Fibroblast of lung (primary cell): Measurements from ENCODE around the gene IFI27. TPM values are rescaled to one million over a fixed set of nuclear protein-coding genes. Genes with fewer than 3 reads are reported as not detected.

Source experiments
- DNase-seq, 2 donors: peaks; one replicate each; pipeline versions ENCODE4 v3.0.0 to v3.0.0-alpha.2; 2010; ENCODE audit warnings: low read depth in 2 of 2
- H2AFZ ChIP-seq: 2 replicates; pipeline ENCODE4 v1.5.1; 2012; ENCODE audit warnings: low read length, control low read depth, inconsistent platforms
- H3K27ac ChIP-seq: 2 replicates; pipeline ENCODE4 v1.5.1; 2011; ENCODE audit warnings: low read length, control low read depth; ENCODE audit not compliant: insufficient read depth
- H3K27me3 ChIP-seq: 2 replicates; pipeline ENCODE4 v1.5.1; 2011; ENCODE audit warnings: mild to moderate bottlenecking, low read length; ENCODE audit not compliant: control insufficient read depth, insufficient read depth
- H3K36me3 ChIP-seq: 2 replicates; pipeline ENCODE4 v1.5.1; 2011; ENCODE audit warnings: low read length; ENCODE audit not compliant: control insufficient read depth, insufficient read depth
- H3K4me1 ChIP-seq: 2 replicates; pipeline ENCODE4 v1.5.1; 2011; ENCODE audit warnings: low read length; ENCODE audit not compliant: control insufficient read depth, insufficient read depth; ENCODE audit errors: extremely low read depth
- H3K4me2 ChIP-seq: 2 replicates; pipeline ENCODE4 v1.5.1; 2011; ENCODE audit warnings: low read length, control low read depth; ENCODE audit not compliant: insufficient read depth; ENCODE audit errors: extremely low read depth
- H3K4me3 ChIP-seq, 4 experiments: fragments of 200-600 bp in 1 of 4; sonication (generic) in 1 of 4; replicated peaks in 1 of 4; 2 replicates each; pipeline ENCODE4 v1.5.1; 2011 to 2016; ENCODE audit warnings: low read length in 4 of 4, low read depth in 3 of 4, mild to moderate bottlenecking in 3 of 4, control low read depth in 2 of 4, inconsistent platforms in 1 of 4, mixed read lengths in 1 of 4; ENCODE audit not compliant: insufficient read depth in 1 of 4; ENCODE audit errors: control extremely low read depth in 1 of 4
- H3K79me2 ChIP-seq: 2 replicates; pipeline ENCODE4 v1.5.1; 2012; ENCODE audit warnings: mild to moderate bottlenecking, low read length, inconsistent platforms; ENCODE audit not compliant: control insufficient read depth, insufficient read depth
- H3K9ac ChIP-seq: 2 replicates; pipeline ENCODE4 v1.5.1; 2011; ENCODE audit warnings: mild to moderate bottlenecking, low read length, control low read depth; ENCODE audit not compliant: insufficient read depth
- H3K9me3 ChIP-seq: 2 replicates; pipeline ENCODE4 v1.5.1; 2012; ENCODE audit warnings: low read depth, low read length; ENCODE audit not compliant: control insufficient read depth, insufficient read depth
- H4K20me1 ChIP-seq: 2 replicates; pipeline ENCODE4 v1.5.1; 2011; ENCODE audit warnings: low read length; ENCODE audit not compliant: control insufficient read depth, insufficient read depth; ENCODE audit errors: extremely low read depth
- EZH2 ChIP-seq: IDR thresholded peaks from 2 replicates; pipeline ENCODE4 v1.5.1; 2012; ENCODE audit warnings: low read length, control low read depth, mild to moderate bottlenecking; ENCODE audit errors: missing control alignments
- polyA plus RNA-seq, 2 donors: library from polyadenylated mRNA; depleted of rRNA in 1 of 2; stranded (reverse) in 1 of 2; unstranded in 1 of 2; fragments of >200 nt; gene quantifications; 2 replicates each; pipeline ENCODE4 v1.2.1, GENCODE V29; 2011 to 2012; ENCODE audit warnings: missing spikeins in 1 of 2
- total RNA-seq: library from RNA; depleted of rRNA; stranded (reverse); fragments of >200 nt; gene quantifications from 2 replicates; pipeline ENCODE4 v1.2.1, GENCODE V29; 2014
- TF ChIP-seq, protein P1 (sequence below), 2 donors: IDR thresholded peaks in 1 of 2; conservative IDR thresholded peaks in 1 of 2; 1 replicate in 1 of 2; 2 replicates in 1 of 2; pipeline ENCODE4 v1.5.1; 2011 to 2012; ENCODE audit warnings: low read length in 2 of 2, control low read depth in 1 of 2, inconsistent platforms in 1 of 2, low read depth in 1 of 2, mild to moderate bottlenecking in 1 of 2

The IFI27 gene
- total and polyA plus RNA-seq, 2 donors (not counting 1 experiment from before 2014, with no cell fraction given), result 7.9 to 32.2 TPM

DNA sequence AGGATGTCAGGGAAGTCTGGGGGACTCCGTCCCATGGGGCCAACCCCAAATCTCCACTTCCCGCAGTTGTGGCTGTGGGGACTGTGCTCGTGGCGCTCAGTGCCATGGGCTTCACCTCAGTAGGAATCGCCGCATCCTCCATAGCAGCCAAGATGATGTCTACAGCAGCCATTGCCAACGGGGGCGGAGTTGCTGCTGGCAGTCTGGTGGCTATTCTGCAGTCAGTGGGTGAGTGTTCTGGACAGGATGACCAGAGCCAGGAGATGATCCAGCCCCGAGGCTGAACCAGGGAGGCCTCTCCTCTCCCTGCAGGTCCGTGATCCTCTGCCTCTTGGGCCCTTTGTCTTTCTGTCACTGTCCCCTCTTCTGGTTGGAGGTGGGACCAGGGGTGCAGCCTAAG, 8.8 kb upstream of the IFI27 start:
- H3K4me1 ChIP-seq, result peaks cover 7% of the 10 kb centered on the region
- H3K79me2 ChIP-seq, result no peaks in the 10 kb centered on the region
- H3K27ac ChIP-seq, result no peak overlapping the region
- H3K4me3 ChIP-seq, result no peak overlapping the region
- H3K9ac ChIP-seq, result no peak overlapping the region
- no peaks in the 10 kb centered on the region for H3K9me3 ChIP-seq
- no peaks in the 10 kb centered on the region for H3K36me3 ChIP-seq
- no peak for DNase-seq
- no peaks in the 10 kb centered on the region for H4K20me1 ChIP-seq
- H3K4me2 ChIP-seq, result no peak overlapping the region
- no peak overlapping the region for H2AFZ ChIP-seq
- no peaks in the 10 kb centered on the region for H3K27me3 ChIP-seq
- no peak for TF ChIP-seq EZH2
- TF ChIP-seq, protein P1, sequence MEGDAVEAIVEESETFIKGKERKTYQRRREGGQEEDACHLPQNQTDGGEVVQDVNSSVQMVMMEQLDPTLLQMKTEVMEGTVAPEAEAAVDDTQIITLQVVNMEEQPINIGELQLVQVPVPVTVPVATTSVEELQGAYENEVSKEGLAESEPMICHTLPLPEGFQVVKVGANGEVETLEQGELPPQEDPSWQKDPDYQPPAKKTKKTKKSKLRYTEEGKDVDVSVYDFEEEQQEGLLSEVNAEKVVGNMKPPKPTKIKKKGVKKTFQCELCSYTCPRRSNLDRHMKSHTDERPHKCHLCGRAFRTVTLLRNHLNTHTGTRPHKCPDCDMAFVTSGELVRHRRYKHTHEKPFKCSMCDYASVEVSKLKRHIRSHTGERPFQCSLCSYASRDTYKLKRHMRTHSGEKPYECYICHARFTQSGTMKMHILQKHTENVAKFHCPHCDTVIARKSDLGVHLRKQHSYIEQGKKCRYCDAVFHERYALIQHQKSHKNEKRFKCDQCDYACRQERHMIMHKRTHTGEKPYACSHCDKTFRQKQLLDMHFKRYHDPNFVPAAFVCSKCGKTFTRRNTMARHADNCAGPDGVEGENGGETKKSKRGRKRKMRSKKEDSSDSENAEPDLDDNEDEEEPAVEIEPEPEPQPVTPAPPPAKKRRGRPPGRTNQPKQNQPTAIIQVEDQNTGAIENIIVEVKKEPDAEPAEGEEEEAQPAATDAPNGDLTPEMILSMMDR (conservative IDR thresholded peaks at IDR 0.05 in 1 of 2, IDR thresholded peaks at IDR 0.05 in 1 of 2; ENCODE audit: low read depth in 1 of 2, low read length in 2 of 2), result no peak

DNA sequence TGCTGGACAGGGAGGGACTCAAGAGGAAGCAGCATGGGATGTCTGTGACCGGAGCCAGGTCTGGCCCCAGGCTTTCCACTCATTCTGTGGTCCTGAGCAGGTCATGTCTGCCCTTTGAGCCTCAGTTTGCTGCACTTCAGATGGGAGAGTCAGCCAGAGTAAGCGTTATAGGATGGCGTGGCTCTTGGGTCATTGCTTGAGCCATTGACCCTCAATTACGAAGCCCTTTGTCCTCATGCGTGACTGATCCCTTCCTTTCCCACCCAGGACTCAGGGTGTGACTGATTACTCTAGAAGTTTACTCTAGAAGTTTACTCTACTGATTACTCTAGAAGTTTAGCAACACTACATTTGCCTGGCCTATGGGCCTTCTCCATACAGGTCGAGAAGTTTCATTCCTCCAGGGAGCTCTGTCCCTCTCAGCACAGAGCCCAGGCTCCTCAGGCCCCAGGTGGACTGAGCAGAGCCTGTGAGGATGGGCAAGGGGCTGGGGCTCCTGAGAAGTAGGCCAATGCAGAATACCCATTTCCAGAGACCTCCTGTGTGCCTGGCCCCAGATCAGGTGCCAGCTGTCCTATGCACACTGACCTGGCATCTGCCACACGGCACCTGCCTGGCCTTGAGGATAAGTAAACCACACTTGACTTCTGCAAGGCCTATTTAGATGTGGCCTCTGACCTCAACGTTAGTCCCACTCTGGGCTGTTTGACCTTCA, 7.6 kb upstream of the IFI27 start:
- H3K79me2 ChIP-seq, result no peaks in the 10 kb centered on the region
- no peak overlapping the region for H3K9ac ChIP-seq
- H3K9me3 ChIP-seq, result no peaks in the 10 kb centered on the region
- TF ChIP-seq EZH2, result no peak
- TF ChIP-seq, protein P1 (conservative IDR thresholded peaks at IDR 0.05 in 1 of 2, IDR thresholded peaks at IDR 0.05 in 1 of 2; ENCODE audit: low read depth in 1 of 2, low read length in 2 of 2), result no peak
- no peaks in the 10 kb centered on the region for H3K36me3 ChIP-seq
- H3K4me1 ChIP-seq, result peaks cover 7% of the 10 kb centered on the region
- no peak overlapping the region for H2AFZ ChIP-seq
- H3K27me3 ChIP-seq, result no peaks in the 10 kb centered on the region
- DNase-seq, result no peak
- H3K4me3 ChIP-seq, result no peak overlapping the region
- H4K20me1 ChIP-seq, result no peaks in the 10 kb centered on the region
- no peak overlapping the region for H3K4me2 ChIP-seq
- H3K27ac ChIP-seq, result no peak overlapping the region

DNA sequence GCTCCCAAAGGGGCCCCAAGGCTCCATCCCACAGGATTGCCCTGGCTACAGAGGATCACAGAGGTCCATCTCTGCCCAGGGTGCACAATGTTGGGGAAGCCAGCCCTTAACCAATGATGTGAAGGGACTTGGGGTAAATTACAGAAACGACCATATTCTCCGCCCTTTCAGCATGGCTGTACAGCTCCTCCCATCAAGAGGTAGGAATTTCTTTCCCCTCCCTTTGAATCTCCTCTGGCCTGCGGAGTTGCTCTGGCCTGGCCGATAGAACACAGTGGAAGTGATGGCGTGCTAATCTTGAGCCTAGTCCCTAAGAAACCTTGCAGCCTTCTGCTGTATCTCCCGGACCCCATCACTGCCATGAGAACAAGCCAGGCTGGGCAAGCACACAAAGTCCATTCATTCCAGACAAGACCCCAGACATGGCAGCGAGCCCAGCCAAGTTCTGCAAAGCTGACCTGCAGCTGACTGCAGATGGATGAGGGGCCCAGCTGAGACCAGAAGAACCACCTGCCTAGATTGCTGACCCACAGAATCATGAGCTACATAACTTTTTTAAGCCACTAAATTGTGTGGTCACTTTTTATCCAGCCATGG, 6.9 kb upstream of the IFI27 start:
- no peak overlapping the region for H3K9ac ChIP-seq
- H4K20me1 ChIP-seq, result no peaks in the 10 kb centered on the region
- no peak overlapping the region for H3K4me3 ChIP-seq
- H3K79me2 ChIP-seq, result no peaks in the 10 kb centered on the region
- H3K4me1 ChIP-seq, result peaks cover 7% of the 10 kb centered on the region
- H3K27me3 ChIP-seq, result no peaks in the 10 kb centered on the region
- H3K36me3 ChIP-seq, result no peaks in the 10 kb centered on the region
- no peaks in the 10 kb centered on the region for H3K9me3 ChIP-seq
- H2AFZ ChIP-seq, result no peak overlapping the region
- peak in 1 of 2 donors; percentile 54 for DNase-seq
- H3K4me2 ChIP-seq, result no peak overlapping the region
- H3K27ac ChIP-seq, result no peak overlapping the region
- TF ChIP-seq EZH2, result no peak
- TF ChIP-seq, protein P1 (conservative IDR thresholded peaks at IDR 0.05 in 1 of 2, IDR thresholded peaks at IDR 0.05 in 1 of 2; ENCODE audit: low read depth in 1 of 2, low read length in 2 of 2), result no peak
